HG03565 (cell line): ENCODE measurements around the gene CRABP2.
A peak's percentile ranks its signal among the peaks of the same experiment; 100 is the strongest.

Experiments used
- ATAC-seq: cut with Tn5 transposase; IDR thresholded peaks from one replicate; pipeline ENCODE4 v1.9.1; 2021; ENCODE audit warnings: mild to moderate bottlenecking, moderate library complexity; ENCODE audit not compliant: unreplicated experiment

CRABP2 gene

GRCh38 chr1:156705321-156705917 lies at the start of gene CRABP2:
Gene CRABP2 (minus strand): TSS chr1:156705583. CDS start chr1:156705446, 137 bp downstream.
- ATAC-seq = no peak

- ATAC-seq = no peak
These were observed 48.8 kb upstream of the CRABP2 start for GRCh38 chr1:156754219-156754618.

DNA sequence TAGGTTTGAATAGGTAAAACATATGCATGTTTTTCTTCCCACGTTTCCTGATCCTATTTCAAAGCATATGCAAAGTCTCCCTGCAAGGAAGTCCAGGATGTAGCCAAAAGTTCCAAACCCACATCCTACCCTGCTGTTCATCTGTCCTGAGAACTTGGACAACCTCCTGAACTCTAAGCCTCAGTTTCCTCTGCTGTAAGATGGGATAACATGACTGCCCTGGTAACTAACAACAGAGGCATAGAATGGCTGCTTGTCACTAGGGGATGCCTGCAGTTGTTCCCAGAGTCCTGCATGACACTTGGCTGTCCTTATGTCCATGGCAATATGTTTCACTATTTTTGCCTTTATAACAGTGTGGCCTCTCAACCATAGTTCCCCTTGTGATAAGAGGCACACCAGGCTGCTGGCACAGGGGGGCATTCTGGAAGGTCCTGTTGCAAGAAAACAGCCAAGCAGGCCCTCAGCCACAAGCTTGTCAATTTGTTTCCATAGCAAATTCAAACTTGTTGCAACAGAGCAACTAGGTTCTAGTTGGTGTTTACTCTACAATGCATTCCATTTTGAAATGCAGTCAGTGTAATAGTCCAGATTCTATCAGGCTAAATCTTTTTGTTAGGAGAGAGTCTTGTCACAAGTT lies 47.6 kb upstream of the CRABP2 start:
- ATAC-seq = no peak

DNA sequence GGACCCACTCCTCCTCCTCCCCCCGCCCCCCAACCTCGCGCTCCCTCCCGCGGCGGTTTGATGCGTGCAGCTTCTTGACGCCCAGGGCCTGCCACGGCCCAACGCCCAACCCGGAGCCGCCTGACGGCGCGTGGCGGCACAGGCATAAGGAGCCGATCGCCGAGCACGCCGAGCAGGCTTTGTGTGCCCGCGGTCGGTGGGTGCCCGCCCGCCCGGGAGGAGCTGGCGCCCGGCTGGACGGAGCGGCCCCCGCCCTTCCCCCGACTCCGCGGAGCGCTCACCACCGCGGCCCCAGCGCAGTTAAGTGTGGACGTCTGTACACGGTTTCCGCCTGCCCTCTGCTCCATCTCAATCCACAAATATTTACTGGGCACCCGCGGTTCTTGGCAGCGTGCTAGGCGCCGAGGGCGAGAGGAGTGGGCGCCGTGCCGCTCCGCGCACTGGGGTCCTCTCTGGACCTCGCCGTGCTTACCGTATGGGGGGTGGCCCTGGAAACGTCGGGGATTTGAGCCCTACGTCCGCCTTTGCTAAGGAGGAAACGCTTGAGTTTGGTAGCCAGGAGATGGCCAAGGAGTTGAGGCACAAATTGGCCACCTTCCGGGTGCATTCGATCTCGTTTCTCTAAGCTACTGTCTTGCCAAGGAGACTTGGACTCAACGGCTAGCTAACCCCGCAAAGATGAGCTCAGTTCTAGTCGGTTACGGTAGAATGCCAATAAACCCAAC lies 46.5 kb upstream of the CRABP2 start:
- ATAC-seq = peak; percentile 61

DNA sequence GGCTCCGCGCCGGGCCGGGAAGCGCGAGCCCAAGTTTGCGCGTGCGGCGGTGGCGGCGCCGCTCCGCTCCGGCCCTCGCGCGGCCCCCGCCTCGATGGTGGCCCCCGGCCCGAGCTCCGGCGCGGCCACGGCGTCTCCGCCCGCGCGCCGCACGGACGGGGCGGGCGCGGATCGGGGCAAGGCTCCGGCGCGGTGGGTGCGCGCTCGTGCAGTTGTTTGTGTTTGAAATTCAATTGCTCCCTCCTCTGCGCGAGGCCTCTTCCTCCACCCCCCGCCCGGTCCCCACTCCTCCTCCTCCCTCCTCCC lies 46.0 kb upstream of the CRABP2 start, which contains the start of gene HDGF:
Gene HDGF (minus strand): TSS at position 225 of the 306 bp plus-strand sequence. CDS start 246 bp downstream, outside the sequence.
- ATAC-seq = peak; percentile 7

DNA sequence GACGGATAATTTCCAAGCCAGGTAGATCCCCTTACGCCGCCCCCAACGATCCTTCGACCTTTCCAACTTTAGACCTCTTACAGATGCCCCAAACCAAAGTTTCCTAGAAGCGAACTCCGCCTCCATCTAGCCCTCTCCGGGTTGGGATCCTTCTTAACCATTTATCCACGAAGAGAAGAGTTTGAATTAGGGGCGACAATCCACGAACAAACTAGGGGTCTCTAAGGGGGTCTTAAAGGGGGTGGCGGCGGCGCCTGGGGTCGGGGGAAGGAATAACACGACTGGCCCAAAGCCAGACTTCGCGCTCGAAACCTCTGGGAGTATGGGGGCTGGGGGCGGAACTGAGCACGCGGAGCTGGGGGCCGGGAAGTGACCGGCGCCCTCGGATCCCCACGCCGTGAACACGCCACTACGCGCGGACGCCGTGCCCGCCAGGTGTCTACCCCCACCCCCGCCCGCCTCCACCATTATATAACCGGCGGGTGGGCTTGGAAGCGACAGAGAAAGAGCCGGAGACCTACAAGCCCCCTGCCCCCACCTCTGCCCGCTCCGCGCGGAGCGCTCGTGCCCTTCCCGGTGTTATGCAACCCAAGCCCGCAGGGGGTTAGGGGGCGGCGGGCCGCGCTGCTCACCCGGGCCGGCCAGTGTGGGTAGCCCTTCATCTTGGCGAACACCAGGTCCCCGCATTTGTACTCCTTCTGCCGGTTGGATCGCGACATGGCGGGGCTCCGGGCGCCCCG lies 45.5 kb upstream of the CRABP2 start:
- no peak for ATAC-seq

DNA sequence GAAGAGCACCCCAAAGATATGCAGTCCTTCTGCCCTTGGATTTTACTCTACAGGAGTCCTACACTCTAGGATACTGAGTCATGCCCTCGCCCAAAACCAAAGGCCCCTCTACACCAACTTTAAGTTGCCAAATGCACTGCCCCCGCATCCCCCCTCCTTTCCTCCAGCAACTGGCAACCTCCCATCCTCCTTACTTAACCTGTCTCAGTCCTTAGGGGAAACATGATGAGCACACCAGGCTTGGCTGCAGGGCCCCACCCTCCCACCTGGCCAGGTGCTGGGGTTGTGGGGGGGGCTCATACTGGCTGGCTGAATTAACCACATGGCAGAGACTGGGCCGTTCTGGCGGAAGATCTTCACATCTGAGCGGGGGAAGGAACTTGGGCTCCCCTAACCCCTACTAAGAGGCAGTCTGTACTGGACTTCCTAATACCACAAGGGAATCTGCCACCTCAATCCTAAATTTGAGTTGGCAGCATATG lies 44.8 kb upstream of the CRABP2 start:
- no peak for ATAC-seq

GRCh38 chr1:156749419-156750118 lies 44.2 kb upstream of the CRABP2 start:
- no peak for ATAC-seq

DNA sequence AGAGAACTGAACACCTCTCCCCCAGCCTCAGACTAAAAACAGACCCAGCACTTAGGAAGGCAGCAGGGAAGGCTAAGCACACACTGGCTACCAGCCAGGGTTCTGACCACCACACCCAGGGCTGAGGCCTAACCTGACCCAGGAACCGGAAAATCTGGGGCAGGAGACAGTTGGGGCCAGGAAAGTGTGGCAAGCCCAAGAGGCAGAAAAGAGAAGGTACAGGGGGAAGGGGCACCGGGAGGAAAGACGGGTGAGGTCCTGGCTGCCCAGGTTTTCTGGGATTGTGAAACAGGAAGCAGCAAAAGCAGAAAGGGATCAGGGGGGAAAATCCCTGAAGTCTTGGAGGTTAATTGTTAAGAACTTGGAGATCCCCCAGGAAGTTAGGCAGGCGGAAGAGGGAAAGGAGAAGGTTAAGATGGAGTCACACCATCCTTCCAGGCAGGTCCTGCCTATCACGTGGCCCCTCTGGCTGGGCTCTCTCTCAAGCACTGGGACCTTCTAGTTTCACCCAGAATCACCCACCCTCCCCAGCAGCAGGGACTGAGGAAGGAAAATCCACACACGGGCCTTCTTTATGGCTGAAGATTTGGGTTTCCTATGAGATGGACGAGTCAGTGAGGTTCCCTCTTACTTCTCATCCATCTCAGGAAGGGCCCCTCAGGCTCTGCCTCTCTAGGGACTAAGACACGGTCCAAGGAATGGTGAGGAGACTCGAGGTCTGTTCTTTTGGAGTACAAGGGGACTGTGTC lies 43.5 kb upstream of the CRABP2 start:
- ATAC-seq = no peak

DNA sequence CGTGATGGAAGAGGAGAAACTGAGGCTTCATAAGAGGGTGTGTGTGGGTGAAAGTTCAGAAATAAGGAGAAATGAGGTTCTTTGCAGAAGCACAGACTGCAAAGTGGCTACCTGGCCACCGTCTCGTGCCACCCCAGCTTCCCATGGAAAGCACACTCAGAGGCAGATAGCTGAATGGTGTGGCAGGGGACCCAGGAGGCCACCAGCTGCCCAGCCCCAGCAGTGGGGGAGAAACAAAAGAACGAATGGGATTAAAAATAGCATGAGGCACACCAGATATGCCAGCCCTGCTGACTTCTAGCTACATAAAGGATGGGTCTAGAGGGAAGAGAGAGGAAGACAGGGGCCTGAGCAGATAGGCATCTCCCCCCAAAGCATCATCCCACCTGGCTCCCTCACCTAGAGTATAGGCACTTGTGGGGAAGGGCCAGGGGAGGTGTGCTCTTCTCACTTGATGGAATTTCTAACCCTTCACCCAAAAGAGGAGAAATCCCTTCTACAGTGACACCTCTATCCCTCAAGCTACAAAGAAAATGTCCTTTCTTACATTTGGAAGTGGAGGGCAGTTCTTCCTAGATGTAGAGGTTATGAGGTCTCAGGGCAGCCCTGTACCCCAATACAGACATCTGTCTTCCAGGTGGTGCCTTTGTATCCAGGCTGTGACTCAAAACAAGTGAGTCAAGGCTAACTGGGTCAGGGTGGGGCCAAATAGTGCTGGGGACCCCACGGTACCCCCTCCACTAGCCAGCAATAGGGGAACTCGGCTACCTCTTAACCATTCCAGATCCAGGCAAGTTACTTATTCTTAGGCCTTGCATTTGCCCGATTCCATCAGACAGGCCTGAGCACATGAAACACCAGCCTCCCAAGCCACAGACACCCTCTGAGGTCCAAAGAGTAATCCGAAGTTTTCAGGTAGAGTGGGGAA lies 42.6 kb upstream of the CRABP2 start:
- no peak for ATAC-seq

- no peak for ATAC-seq
These were observed 41.6 kb upstream of the CRABP2 start for GRCh38 chr1:156746728-156747631.

GRCh38 chr1:156746406-156746727 lies 41.0 kb upstream of the CRABP2 start:
- ATAC-seq = no peak

- no peak for ATAC-seq
These were observed 40.5 kb upstream of the CRABP2 start for GRCh38 chr1:156745881-156746280.

- ATAC-seq = no peak
These were observed 39.5 kb upstream of the CRABP2 start for GRCh38 chr1:156744786-156745419.

DNA sequence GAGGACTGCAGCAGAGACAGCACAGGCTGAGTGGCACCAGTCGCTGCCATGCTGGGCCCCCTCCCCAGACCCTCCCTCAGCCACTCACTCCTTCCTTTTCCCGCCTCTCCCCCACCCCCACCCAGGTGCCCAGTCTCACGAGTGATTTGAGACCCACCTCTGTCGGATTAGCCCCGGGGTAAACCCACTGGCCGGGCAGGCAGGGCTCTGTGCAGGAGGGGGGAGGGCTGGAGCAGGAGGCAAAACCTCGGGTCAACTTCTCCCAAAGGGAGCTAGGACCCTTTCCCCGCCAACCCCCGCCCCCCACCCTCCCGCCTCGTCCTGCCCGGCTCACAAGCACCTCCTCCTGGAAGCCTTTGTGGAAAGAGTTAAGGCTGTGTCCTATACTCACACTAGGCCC lies 39.0 kb upstream of the CRABP2 start:
- no peak for ATAC-seq

- no peak for ATAC-seq
These were observed 38.3 kb upstream of the CRABP2 start for GRCh38 chr1:156743367-156744302.

DNA sequence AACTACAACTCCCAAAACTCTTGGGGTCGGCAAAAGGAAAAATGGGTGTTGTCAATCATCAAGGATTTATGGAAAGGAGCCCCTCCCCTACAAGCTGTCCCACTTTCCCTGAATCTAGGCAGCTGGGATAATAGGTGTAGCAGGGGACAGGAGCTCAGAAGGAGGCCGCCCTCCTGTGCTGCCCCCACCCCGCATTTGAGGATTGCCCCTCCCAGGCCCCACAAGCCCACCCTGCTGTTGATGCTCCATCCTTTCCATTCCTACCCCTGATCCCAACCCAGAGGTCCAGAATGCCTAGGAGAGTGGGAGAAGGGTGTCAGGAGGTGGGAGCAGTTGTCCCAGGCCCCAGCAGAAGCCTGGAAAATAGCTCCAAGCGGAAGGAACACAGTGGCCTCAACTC lies 37.4 kb upstream of the CRABP2 start:
- ATAC-seq = no peak
